ENCODE results near the gene FAM131A. TPM values are rescaled to one million over a fixed set of nuclear protein-coding genes. Genes with fewer than 3 reads are reported as not detected.

FAM131A gene
- total and polyA plus RNA-seq, 12 donors: 21.6 to 36.5 (median 26.7) TPM

DNA sequence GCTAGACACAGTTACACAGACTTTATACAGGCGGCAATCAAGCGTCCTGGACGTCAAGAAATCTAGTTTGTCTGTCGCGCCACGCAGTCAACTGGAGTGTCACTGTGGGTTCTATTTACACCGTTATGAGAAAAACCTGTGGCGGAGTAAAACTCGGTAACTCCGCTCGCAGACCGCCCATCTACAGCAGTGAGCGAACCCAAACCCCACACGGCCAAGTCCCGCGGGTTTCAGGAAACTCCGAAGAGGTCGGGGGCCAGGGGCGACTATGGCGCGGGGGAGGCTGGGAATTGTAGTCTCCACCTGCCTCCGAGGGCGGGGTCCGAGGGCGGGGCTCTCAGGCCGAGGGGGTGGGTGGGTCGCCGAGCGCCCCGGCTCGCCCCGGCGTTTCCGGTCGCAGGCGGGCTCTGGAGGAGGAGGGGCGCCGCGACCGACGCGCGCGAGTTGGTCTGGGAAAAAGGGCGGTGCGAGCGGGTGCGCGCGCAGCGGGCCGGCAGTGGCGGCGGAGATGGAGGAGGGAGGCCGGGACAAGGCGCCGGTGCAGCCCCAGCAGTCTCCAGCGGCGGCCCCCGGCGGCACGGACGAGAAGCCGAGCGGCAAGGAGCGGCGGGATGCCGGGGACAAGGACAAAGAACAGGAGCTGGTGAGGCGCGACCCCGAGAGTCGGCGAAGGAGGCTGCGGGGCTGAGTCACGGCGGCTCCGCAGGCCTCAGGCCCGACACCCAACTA, 38.5 kb upstream of the FAM131A start, which contains the start of gene PSMD2:
Gene PSMD2 (plus strand): TSS at position 483 of the 729 bp plus-strand sequence. CDS start 26 bp downstream, at position 509.
- DNase-seq (peak; percentile 98), ATAC-seq (peak; percentile 99 to 100 (median 99))
- WGBS, 2 donors: 0% methylated on average over 67 to 78 of the region's 78 CpGs
- Histone ChIP-seq H3K9me3 (no peaks in the 10 kb centered on the region), H3K27ac (peak within 1 kb of the TSS; percentile 46 to 93 (median 83)), H3K4me3 (peak within 1 kb of the TSS; percentile 67 to 100 (median 92)), H3K27me3 (no peaks in the 10 kb centered on the region), H3K4me1 (peaks cover 5 to 24% (median 16%) of the 10 kb centered on the region in 9 donors), H3K36me3 (peaks cover 5 to 39% (median 36%) of the 10 kb centered on the region in 9 donors)
- TF ChIP-seq, protein P1, sequence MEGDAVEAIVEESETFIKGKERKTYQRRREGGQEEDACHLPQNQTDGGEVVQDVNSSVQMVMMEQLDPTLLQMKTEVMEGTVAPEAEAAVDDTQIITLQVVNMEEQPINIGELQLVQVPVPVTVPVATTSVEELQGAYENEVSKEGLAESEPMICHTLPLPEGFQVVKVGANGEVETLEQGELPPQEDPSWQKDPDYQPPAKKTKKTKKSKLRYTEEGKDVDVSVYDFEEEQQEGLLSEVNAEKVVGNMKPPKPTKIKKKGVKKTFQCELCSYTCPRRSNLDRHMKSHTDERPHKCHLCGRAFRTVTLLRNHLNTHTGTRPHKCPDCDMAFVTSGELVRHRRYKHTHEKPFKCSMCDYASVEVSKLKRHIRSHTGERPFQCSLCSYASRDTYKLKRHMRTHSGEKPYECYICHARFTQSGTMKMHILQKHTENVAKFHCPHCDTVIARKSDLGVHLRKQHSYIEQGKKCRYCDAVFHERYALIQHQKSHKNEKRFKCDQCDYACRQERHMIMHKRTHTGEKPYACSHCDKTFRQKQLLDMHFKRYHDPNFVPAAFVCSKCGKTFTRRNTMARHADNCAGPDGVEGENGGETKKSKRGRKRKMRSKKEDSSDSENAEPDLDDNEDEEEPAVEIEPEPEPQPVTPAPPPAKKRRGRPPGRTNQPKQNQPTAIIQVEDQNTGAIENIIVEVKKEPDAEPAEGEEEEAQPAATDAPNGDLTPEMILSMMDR (IDR thresholded peaks at IDR 0.05): no peak
- intact Hi-C loops (cut with DNase I): loop anchor here in 5 of 10 donors (2.0 to 10.0 kb wide), 8 partner anchors 16 to 404 kb away; partner anchors contain the start of genes ALG3 (in 2 of the 5), EEF1AKMT4 (in 2 of the 5), ABCF3 (in 1 of the 5) and EIF4G1 (in 1 of the 5)

DNA sequence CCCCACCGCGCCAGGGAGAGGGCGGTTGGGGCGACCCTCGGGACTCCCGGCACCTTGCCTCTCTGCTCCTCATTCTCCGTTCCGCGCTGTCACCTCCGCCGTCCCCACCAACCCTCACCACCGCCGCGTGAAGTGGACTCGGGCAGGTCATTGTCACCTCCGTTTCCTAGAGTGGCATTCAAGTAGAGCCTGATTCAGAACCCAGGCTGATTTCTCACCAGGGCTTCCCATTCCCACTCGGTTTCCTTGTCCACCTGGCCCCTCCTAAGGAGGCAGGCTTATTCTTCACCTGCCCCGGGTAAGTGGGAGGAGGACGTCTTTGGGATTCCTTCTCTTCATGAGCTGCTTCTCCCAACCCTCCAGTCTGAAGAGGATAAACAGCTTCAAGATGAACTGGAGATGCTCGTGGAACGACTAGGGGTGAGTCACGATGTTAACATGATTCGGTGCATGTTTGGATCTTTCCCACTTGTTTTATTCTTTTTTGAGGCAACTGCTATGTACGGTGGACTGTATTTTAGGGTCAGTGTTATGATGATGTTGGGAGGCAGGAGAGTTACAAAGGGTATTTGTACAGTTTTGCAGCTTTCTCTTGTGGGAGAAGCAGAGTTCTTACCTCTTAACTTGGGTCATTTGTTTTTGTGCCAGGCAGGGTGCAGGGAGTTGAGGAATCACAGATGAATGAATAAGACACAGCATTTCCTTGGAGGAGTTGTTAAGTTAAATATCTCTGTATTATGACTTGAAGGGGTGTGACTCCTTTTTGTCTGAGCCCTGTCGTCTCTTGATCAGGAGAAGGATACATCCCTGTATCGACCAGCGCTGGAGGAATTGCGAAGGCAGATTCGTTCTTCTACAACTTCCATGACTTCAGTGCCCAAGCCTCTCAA, 37.7 kb upstream of the FAM131A start:
- ATAC-seq (no peak), DNase-seq (no peak)
- Histone ChIP-seq H3K27me3 (no peaks in the 10 kb centered on the region), H3K4me3 (peak overlapping the region; percentile 67 to 100 (median 92)), H3K4me1 (peaks cover 5 to 24% (median 16%) of the 10 kb centered on the region in 9 donors), H3K9me3 (no peaks in the 10 kb centered on the region), H3K36me3 (peaks cover 7 to 47% (median 44%) of the 10 kb centered on the region in 9 donors), H3K27ac (peak overlapping the region; percentile 9 to 93 (median 83))
- intact Hi-C loops (cut with DNase I): loop anchor here in 5 of 10 donors (2.0 to 10.0 kb wide), 9 partner anchors 15 to 405 kb away; partner anchors contain the start of genes ALG3 (in 2 of the 5), EEF1AKMT4 (in 2 of the 5), ABCF3 (in 1 of the 5) and EIF4G1 (in 1 of the 5)
- TF ChIP-seq, protein P1 (IDR thresholded peaks at IDR 0.05): no peak
- 15 to 16% methylated on average over 29 of the region's 29 CpGs for WGBS, 2 donors

DNA sequence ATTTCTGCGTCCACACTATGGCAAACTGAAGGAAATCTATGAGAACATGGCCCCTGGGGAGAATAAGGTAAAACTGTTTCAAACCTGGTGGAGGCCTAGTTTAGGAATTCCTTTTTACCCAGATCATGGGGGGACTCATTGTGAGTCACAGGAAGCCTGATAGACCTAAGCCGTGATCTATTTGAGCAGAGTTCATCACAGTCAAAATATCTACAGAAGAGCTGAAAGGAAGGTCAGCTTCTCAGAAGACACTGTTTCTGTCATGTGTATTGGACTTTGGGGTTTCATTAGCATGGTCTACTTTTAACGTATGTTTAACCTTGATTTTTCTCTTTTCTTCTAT, 37.1 kb upstream of the FAM131A start:
- Histone ChIP-seq H3K27ac (peak overlapping the region in 1 of 10 donors; percentile 93), H3K4me3 (peak overlapping the region in 7 of 10 donors; percentile 89 to 100 (median 96)), H3K27me3 (no peaks in the 10 kb centered on the region), H3K4me1 (peaks cover 5 to 24% (median 16%) of the 10 kb centered on the region in 9 donors), H3K36me3 (peaks cover 7 to 53% (median 50%) of the 10 kb centered on the region in 9 donors), H3K9me3 (no peaks in the 10 kb centered on the region)
- intact Hi-C loops (cut with DNase I): loop anchor here in 1 of 10 donors (10.0 kb wide), 1 partner anchor 54 kb away; no protein-coding TSS in a partner anchor
- ATAC-seq (no peak), DNase-seq (no peak)
- TF ChIP-seq, protein P1 (IDR thresholded peaks at IDR 0.05): no peak
- 72 to 79% methylated on average over 3 of the region's 3 CpGs for WGBS, 2 donors

DNA sequence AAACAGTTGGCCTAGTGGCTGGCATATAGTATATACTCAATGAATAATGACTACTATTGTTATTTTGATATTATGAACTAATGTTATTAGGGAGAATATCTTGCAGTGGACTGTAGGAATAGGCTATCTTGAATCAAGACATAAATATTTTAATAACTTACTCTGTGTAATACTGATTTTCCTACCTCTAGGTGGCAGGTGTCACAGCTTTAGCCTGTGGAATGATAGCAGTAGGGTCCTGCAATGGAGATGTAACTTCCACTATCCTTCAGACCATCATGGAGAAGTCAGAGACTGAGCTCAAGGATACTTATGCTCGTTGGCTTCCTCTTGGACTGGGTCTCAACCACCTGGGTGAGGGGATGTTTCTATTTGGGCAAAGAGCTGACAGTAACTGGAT, 31.8 kb upstream of the FAM131A start:
- Histone ChIP-seq H3K27ac (no peak overlapping the region), H3K27me3 (no peaks in the 10 kb centered on the region), H3K4me1 (peaks cover 0 to 5% (median 4%) of the 10 kb centered on the region in 9 donors), H3K9me3 (no peaks in the 10 kb centered on the region), H3K4me3 (no peak overlapping the region), H3K36me3 (peaks cover 7 to 89% (median 87%) of the 10 kb centered on the region in 9 donors)
- DNase-seq (no peak), ATAC-seq (peak in 2 of 8 donors; percentile 10 to 18)
- TF ChIP-seq, protein P1 (IDR thresholded peaks at IDR 0.05): peak in 7 of 9 donors; percentile 20 to 43 (median 25)
- intact Hi-C loops (cut with DNase I): loop anchor here in 1 of 10 donors (10.0 kb wide), 1 partner anchor 49 kb away; no protein-coding TSS in a partner anchor
- 69 to 79% methylated on average over 1 of the region's 1 CpG for WGBS, 2 donors
